HG03571 (cell line): ENCODE data around the gene PGM2.

Experiments used
- ATAC-seq: cut with Tn5 transposase; IDR thresholded peaks from one replicate; pipeline ENCODE4 v1.9.1; 2021; ENCODE audit not compliant: unreplicated experiment

PGM2 gene

DNA sequence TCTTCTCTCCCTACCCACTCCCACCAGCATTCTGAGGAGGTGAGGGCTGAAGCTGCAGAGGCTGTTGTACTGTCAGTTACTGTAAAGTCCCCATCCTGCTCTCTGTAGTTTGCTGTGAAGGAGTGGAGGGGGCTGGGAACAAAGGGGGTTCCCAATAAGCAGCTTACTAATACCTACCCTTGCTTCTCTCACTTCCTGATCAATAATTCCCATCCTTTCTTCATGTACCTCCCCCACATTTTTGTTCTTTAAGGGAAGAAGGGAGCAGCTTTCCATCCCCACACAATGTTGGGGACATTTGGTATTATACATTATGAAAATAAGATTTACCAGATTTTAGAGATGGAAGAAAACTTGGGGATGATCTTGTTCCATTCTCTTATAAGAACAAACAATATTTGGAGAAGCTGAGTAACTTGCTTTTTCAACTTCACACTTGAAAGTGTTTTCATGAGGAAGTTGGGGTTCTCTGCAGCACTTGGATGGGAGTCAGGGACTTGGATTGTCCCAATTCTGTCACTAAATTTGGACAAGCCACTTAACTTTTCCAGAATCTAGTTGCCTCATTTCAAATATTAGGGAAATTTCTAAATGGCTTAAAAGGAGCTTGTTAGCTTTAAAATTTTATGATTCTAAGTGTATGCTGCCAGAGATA, 69.8 kb downstream of the PGM2 start:
- no peak for ATAC-seq

DNA sequence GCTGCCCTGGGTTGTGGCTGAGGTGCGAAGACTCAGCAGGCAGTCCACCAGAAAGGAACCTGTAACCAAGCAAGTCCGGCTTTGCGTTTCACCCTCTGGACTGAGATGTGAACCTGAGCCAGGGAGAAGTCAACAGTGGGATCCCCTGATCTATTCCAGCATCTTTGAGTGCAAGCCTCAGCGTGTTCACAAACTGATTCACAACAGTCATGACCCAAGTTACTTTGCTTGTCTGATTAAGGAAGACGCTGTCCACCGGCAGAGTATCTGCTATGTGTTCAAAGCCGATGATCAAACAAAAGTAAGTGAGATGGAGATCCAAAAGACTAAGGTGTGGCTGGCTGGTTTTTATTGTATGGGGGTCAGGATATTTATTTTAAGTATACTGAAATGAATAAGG, 75.7 kb downstream of the PGM2 start:
- ATAC-seq, result no peak

DNA sequence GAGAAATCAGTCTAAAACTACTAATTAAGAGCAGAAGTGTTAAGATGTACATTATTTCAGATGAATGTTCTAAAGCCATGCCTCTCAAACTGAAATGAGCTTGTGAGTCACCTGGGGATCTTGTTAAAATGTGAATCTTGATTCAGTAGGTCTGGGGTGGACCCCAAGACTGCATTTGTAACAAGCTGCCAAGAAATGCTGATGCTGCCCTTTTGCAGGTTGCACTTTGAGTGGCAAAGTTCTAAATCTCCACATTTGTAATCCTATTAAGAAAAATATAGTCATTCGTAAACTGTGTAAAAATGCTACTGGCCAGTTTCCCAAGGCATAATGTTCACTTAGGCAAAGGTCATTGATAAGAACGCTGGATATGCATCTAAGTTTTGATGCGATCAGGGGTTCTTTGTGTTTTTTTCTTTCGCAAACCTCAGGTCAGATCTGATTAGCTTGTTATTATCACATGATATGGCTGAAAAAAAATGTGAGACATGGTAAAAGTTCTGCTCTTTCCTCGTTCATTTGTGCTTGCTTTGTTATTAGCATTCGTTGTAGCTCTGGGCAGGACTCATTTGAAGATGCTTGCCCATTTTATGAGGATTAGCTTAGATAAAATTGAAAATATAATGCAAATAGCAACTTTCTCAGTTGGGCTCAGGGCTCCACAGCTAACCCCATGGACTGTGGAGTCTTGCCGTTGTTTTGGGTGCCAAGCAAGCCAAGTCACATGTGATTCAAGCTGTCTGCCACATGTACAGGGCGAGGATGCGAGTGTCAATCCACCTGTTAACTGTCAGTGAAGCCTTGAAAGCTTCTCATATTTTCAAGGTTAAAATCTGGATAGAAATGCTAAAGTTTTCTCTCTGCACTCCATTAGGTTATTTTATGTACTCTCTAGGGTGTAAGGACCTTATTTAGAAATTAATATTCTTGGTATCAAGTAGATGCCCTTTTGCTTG, 76.5 kb downstream of the PGM2 start:
- no peak for ATAC-seq

DNA sequence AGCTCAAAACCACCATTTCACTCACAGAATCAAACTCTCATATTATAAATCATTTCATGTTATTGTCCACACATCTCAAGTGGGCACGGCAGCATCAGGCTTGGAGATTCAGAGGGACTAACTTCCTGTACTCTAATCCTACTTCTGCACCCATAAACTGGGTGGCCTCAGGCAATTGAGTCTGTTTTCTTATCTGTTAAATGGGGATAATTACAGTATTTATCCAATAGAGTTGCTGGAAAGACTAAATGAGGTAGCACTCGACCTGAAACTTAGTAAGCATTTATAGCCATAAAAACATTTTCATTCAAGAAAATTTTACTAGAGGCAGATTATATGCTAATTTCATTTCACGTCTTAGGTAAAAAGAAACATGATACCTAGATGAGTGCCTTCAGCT, 77.4 kb downstream of the PGM2 start:
- ATAC-seq, result no peak

DNA sequence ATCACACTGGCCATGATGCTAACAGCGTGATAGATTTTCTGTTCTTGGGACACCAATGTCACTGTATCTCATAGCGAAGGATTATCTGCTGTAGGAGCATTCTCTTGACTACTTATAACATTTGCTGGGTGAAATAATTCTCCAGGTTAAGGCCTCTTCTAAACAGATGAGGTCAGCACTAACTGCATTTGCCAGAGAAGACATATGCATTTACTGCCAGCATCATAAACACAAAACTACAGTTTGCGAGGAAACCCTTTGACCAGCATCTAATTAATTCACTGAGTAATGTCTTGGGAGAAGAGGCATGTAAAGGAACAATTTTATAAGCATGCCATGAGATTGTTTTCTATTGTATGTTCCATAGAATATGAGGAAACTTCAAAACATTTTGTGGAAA, 78.3 kb downstream of the PGM2 start:
- no peak for ATAC-seq

DNA sequence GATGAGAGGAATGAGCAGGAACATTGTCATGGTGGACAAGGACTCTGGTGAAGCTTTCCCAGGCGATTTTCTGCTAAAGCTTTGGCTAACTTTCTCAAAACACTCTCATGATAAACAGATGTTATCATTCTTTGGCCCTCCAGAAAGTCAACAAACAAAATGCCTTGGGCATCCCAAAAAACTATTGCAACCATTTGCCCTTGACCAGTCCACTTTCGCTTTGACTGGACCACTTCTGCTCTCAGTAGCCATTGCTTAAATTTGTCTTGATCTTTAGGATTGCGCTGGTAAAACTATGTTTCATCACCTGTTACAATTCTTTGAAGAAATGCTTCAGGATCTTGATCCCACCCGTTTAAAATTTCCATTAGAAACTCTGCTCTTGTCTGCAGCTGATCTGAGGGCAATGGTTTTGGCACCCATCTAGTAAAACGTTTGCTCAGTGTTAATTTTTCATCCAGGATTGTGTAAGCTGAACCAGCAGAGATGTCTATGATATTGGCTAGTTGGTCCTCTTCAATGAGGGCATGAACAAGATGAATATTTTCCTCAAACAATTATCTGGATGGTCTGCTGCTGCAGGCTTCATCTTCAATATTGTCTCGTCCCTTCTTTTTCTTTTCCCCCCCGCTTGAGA, 79.2 kb downstream of the PGM2 start:
- ATAC-seq, result no peak

DNA sequence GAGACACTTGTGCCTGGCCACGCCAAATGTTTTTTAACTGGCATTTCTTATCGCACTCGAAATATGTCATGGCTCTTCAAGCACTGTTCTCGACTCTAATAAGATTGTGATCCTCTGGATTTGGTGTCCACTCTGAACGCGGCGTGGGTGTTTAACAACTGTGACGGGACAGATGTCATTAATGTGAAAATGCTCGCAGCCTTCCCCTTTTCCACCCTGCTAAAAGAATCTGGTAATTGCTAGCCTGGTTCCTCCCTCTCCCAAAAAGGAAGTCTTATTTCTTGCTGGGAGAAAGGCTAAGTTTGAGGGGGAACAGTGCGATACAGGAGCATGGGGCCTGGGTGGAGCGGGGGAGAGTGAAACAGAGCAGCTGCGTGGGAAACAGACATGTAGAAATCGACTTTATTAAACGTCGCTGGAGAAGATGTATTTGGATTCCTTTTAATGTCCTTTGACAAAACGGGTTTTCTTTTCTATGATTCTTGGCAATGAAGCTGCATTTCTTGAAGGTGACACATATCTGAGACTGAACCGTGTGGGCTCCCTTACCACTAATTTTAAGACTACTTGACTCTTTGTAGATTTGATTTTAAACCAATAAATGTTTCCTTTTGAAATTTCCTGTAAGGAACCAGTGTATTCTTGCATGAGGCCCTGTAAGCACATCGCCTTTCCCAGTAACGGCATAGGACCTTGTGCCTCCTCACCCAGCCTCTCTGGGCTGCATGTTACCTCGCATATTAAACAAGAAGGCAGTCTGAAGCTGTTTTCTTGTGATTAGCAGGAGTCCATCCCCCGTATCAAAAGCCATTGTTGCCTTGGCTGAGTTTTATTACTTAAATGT, 82.2 kb downstream of the PGM2 start:
- ATAC-seq, result no peak

DNA sequence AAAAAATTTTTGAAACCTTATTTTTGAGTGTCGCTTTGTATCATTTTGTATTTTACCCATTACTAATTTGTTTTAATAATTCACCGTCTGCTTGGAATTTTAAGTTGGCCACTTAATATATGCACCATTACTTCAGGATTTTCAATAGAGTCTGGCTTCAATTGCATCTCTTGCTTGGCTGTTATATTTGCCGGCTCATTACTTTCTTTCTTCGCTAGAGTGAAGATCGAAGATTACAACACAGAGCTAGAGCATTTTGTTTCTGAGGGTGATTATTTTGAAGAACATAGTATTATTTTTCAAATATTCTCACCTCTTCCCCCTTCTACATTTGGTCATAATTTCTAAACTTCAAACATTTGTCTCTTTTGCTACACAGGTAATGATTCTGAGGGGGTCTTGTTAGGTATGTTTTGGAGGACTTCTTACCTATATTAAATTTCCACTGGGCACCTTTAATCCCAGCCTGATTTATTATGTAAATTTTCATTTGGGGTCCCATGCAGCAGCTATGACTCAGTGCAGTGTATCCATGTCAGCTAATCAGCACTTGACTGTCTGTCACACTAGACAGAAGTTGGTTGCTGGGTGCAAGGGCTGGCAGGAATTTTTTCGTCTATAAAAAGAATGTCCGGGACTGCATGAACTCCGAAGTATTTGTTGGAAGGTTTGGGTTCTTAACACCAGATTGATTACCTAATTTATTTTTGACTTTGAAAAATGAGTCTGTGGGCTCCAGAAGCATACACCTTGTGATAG, 83.0 kb downstream of the PGM2 start:
- no peak for ATAC-seq

DNA sequence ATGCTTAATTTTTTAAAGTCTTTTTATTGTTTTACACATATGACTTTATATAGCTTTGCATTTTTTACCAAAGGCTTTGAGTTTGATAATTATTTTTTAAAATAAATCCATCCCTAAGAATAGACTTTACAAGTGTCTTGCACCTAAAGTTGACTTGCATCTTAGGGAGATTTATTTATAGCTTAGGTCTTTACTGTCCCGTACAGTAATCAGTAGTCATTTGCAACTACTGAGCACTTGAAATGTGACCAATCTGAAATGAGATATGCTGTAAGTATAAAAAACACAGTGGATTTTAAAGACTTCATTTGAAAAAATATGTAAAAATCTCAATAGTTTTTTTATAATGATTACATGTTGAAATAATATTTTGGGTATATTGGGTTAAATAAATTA, 83.6 kb downstream of the PGM2 start:
- no peak for ATAC-seq
